ENCODE measurements around the gene CEP112.

DNA sequence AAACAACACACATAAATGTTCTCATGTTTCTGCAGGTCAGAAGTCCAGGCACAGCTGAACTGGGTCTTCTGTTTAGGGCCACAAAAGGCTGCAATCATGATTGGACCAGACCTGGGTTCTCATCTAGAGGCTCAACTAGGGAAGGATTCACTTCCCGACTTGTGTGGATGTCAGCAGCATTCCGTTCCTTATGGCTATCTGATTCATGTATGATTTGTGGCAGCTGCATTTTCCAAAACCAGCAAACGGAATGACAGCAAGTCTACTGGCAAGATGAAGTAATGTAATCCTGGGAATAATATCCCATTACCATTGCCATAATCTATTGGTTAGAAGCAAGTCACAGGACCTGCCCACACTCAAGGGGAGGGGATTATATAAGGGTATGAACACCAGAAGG lies 22.1 kb downstream of the CEP112 start:
- TF ChIP-seq, protein P1, sequence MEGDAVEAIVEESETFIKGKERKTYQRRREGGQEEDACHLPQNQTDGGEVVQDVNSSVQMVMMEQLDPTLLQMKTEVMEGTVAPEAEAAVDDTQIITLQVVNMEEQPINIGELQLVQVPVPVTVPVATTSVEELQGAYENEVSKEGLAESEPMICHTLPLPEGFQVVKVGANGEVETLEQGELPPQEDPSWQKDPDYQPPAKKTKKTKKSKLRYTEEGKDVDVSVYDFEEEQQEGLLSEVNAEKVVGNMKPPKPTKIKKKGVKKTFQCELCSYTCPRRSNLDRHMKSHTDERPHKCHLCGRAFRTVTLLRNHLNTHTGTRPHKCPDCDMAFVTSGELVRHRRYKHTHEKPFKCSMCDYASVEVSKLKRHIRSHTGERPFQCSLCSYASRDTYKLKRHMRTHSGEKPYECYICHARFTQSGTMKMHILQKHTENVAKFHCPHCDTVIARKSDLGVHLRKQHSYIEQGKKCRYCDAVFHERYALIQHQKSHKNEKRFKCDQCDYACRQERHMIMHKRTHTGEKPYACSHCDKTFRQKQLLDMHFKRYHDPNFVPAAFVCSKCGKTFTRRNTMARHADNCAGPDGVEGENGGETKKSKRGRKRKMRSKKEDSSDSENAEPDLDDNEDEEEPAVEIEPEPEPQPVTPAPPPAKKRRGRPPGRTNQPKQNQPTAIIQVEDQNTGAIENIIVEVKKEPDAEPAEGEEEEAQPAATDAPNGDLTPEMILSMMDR (IDR thresholded peaks at IDR 0.05; ENCODE audit: control extremely low read depth in 1 of 3, insufficient read depth in 1 of 3, low read depth in 1 of 3, low read length in 3 of 3): no peak
- TF ChIP-seq EZH2 (IDR thresholded peaks at IDR 0.05; ENCODE audit: low read depth, low read length, severe bottlenecking) (no peak), HDAC2 (IDR thresholded peaks at IDR 0.05; ENCODE audit: borderline replicate concordance in 1 of 2, low read depth in 2 of 2, low read length in 2 of 2) (no peak), NRF1 (IDR thresholded peaks at IDR 0.05; ENCODE audit: low read depth, low read length) (no peak), RFX5 (IDR thresholded peaks at IDR 0.05; ENCODE audit: borderline replicate concordance, low read depth, low read length) (no peak), POLR2AphosphoS5 (IDR thresholded peaks at IDR 0.05; ENCODE audit: low read depth, low read length) (no peak), MAFK (IDR thresholded peaks at IDR 0.05; ENCODE audit: low read depth, low read length) (no peak), CHD1 (IDR thresholded peaks at IDR 0.05; ENCODE audit: low read depth, low read length) (no peak), CBX5 (IDR thresholded peaks at IDR 0.05; ENCODE audit: low read depth, low read length) (no peak), SP4 (IDR thresholded peaks at IDR 0.05; ENCODE audit: low read length) (no peak), USF2 (IDR thresholded peaks at IDR 0.05; ENCODE audit: low read length) (no peak), TBP (IDR thresholded peaks at IDR 0.05; ENCODE audit: low read depth, low read length) (no peak), RXRA (IDR thresholded peaks at IDR 0.05; ENCODE audit: insufficient read depth, low read depth, low read length) (no peak), TAF1 (IDR thresholded peaks at IDR 0.05; ENCODE audit: low read depth, low read length) (no peak)

All from H1 (cell line).